ENCODE measurements around the gene ZPBP.

DNA sequence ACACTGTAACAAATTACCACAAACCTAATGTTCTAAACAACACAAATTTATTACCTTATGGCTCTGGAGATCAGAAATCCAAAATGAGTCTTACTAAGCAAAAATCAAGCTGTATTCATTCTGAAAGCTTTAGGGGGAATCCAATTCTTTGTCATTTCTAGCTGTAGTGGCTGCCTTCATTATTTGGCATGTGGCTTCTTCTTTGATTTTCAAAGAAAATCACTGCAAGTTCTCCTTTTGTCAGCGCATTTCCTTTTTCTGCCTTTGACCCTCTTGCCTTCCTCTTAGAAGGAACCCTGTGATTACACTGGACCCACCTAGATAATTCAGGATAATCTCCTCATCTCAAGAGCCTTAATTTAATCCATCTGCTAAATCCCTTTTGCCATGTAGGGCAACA lies 36.9 kb downstream of the ZPBP start:
- TF ChIP-seq SP2 (tag by site-specific recombination; IDR thresholded peaks at IDR 0.05), result no peak
- no peak for TF ChIP-seq CTCF (tag by site-specific recombination; IDR thresholded peaks at IDR 0.05)
- TF ChIP-seq ZNF24 (tag by site-specific recombination; IDR thresholded peaks at IDR 0.05), result no peak
- no peak for TF ChIP-seq TRIM28 (IDR thresholded peaks at IDR 0.05; ENCODE audit: borderline replicate concordance, low read length)
- no peak for TF ChIP-seq ZNF174 (tag by site-specific recombination; IDR thresholded peaks at IDR 0.05)
- no peak for TF ChIP-seq REPIN1 (tag by site-specific recombination; IDR thresholded peaks at IDR 0.05; ENCODE audit: low read depth)
- no peak for TF ChIP-seq ZNF843 (tag by site-specific recombination; IDR thresholded peaks at IDR 0.05)
- TF ChIP-seq, protein P1, sequence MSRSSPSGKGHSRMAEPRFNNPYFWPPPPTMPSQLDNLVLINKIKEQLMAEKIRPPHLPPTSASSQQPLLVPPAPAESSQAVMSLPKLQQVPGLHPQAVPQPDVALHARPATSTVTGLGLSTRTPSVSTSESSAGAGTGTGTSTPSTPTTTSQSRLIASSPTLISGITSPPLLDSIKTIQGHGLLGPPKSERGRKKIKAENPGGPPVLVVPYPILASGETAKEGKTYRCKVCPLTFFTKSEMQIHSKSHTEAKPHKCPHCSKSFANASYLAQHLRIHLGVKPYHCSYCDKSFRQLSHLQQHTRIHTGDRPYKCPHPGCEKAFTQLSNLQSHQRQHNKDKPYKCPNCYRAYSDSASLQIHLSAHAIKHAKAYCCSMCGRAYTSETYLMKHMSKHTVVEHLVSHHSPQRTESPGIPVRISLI (tag by site-specific recombination; IDR thresholded peaks at IDR 0.05), result no peak
- TF ChIP-seq ZNF792 (tag by site-specific recombination; IDR thresholded peaks at IDR 0.05), result no peak
